ENCODE results near the gene PRDM4.

The PRDM4 gene

GRCh38 chr12:107684029-107684795 lies 76.7 kb downstream of the PRDM4 start:
- DNase-seq: no peak

All from activated CD4-positive, CD25-positive, alpha-beta regulatory T cell (primary cell).